Mucosa of descending colon (tissue), 3 donors: ENCODE results near the gene IL32. TPM values are rescaled to one million over a fixed set of nuclear protein-coding genes. Genes with fewer than 3 reads are reported as not detected.

ENCODE experiments used
- ATAC-seq: fragments of 200-7000 bp; cut with Tn5 transposase; one replicate; pipeline ENCODE4 v1.9.1; 2020; ENCODE audit warnings: mild to moderate bottlenecking, moderate library complexity
- DNase-seq, 3 donors: peaks; one replicate each; pipeline ENCODE4 v3.0.0-alpha.2; 2020
- H3K36me3 ChIP-seq: fragments of 200-600 bp; one replicate; pipeline ENCODE4 v1.8.0; 2021; ENCODE audit warnings: low read depth, mild to moderate bottlenecking
- H3K4me1 ChIP-seq: fragments of 200-600 bp; one replicate; pipeline ENCODE4 v1.8.0; 2021; ENCODE audit warnings: low read depth, mild to moderate bottlenecking
- H3K4me3 ChIP-seq: fragments of 200-600 bp; one replicate; pipeline ENCODE4 v1.8.0; 2021; ENCODE audit warnings: mild to moderate bottlenecking
- H3K9me3 ChIP-seq: fragments of 200-600 bp; one replicate; pipeline ENCODE4 v1.8.0; 2021; ENCODE audit warnings: mild to moderate bottlenecking
- CTCF ChIP-seq: fragments of 200-600 bp; IDR thresholded peaks from one replicate; pipeline ENCODE4 v1.8.0; 2022; ENCODE audit warnings: antibody characterized with exemption, mild to moderate bottlenecking
- intact Hi-C, 2 donors: fragments of 100-400 bp; cut with DNase I in 1 of 2; cut with micrococcal nuclease in 1 of 2; formaldehyde crosslinking; loops; one replicate each; pipeline versions ENCODE4 v1.11.0 to v1.11.1; 2022; cut with DNase I, micrococcal nuclease
- total RNA-seq, 3 donors: library from RNA; stranded (reverse); fragmentation: NEBNext Ultra II Directional in 2 of 3; extraction: Animal tissue kit (Norgen Biotek cat#: 25700) in 2 of 3; gene quantifications; one replicate each; pipeline versions ENCODE4 v1.2.1 to v1.2.4, GENCODE V29; 2021 to 2023
- donor health status: DM: no; HTN: no; CAD: no; lungs with moderate emphysema.
- donor health status: DM: no; HTN: no; CAD: no.
- donor health status: DM: no; HTN: yes; CAD: no.

IL32 gene
- total RNA-seq, 3 donors from 2014 or later: 394 to 627 (median 413) TPM

- ATAC-seq (peak; percentile 97), DNase-seq (peak; percentile 93 to 96 (median 95))
- intact Hi-C loops: no loop called here
- Histone ChIP-seq H3K4me1 (peaks cover 13% of the 10 kb centered on the region), H3K36me3 (no peaks in the 10 kb centered on the region), H3K4me3 (peak overlapping the region; percentile 14), H3K9me3 (no peaks in the 10 kb centered on the region)
- TF ChIP-seq CTCF: no peak
Measured at GRCh38 chr16:3106205-3106928, 40.9 kb downstream of the IL32 start.

GRCh38 chr16:3112058-3112880 is 46.8 kb downstream of the IL32 start, which contains the start of gene ZNF205:
ZNF205 (plus strand) TSS chr16:3112586; CDS start chr16:3113431, 845 bp downstream.
- TF ChIP-seq CTCF: no peak
- no peaks in the 10 kb centered on the region for H3K36me3 ChIP-seq
- H3K9me3 ChIP-seq: no peaks in the 10 kb centered on the region
- ATAC-seq (peak; percentile 97), DNase-seq (peak; percentile 84 to 87 (median 86))
- intact Hi-C loops: no loop called here
- peaks cover 22% of the 10 kb centered on the region for H3K4me1 ChIP-seq
- peak within 1 kb of the TSS; percentile 32 for H3K4me3 ChIP-seq

- H3K9me3 ChIP-seq: no peaks in the 10 kb centered on the region
- peak overlapping the region; percentile 32 for H3K4me3 ChIP-seq
- DNase-seq (no peak), ATAC-seq (peak; percentile 6)
- H3K4me1 ChIP-seq: peaks cover 17% of the 10 kb centered on the region
- intact Hi-C loops: no loop called here
- TF ChIP-seq CTCF: no peak
- H3K36me3 ChIP-seq: no peaks in the 10 kb centered on the region
Measured at GRCh38 chr16:3112881-3113574, 47.6 kb downstream of the IL32 start.

- Histone ChIP-seq H3K4me3 (no peak overlapping the region), H3K9me3 (no peaks in the 10 kb centered on the region), H3K36me3 (no peaks in the 10 kb centered on the region), H3K4me1 (peaks cover 17% of the 10 kb centered on the region)
- no peak for ATAC-seq
- no peak for TF ChIP-seq CTCF
- intact Hi-C loops: no loop called here
- no peak for DNase-seq
Measured at GRCh38 chr16:3113765-3114479, 48.5 kb downstream of the IL32 start.

GRCh38 chr16:3115003-3115402 is 49.6 kb downstream of the IL32 start:
- no peak for ATAC-seq
- H3K36me3 ChIP-seq: no peaks in the 10 kb centered on the region
- DNase-seq: no peak
- intact Hi-C loops: no loop called here
- TF ChIP-seq CTCF: no peak
- H3K9me3 ChIP-seq: no peaks in the 10 kb centered on the region
- H3K4me3 ChIP-seq: no peak overlapping the region
- H3K4me1 ChIP-seq: peaks cover 17% of the 10 kb centered on the region
